ENCODE data around the gene APRT.
A peak's percentile ranks its signal among the peaks of the same experiment; 100 is the strongest.
"Not testable (repeated sequence)": the region's sequence is repeated elsewhere in the genome, so short reads cannot be mapped to it uniquely, and the experiment has no call there.

Gene APRT

GRCh38 chr16:88841521-88842307 lies 30.0 kb upstream of the APRT start:
- no peak for DNase-seq

DNA sequence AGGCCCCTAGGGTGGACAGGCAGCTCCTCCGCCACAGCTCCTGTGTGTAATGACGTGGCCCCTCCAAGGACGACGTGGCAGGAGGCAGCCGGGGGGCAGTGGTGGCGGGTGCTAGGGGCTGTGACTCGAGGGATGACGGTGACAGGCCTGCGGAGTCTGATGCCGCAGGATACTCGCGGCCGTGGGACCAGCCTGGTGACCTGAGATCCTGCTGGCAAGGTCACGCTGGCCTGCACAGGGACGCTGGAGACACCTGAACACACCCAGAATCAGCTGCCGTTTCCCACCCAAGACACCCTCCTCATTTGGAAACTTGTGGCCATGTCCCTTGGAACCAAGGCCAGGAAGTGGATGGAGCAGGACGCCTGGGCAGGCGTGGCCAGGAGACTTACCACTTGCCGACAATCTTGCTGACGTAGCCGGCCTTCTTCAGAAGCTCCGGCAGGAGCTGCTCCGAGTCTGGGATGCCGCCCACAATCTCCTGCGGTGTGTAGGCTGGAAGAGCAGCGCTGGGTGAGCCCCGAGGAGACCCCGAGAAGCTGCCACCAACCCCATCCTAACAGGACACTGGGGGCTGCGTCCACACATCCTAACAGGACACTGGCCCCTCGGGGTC lies 29.0 kb upstream of the APRT start:
- DNase-seq, result no peak

DNA sequence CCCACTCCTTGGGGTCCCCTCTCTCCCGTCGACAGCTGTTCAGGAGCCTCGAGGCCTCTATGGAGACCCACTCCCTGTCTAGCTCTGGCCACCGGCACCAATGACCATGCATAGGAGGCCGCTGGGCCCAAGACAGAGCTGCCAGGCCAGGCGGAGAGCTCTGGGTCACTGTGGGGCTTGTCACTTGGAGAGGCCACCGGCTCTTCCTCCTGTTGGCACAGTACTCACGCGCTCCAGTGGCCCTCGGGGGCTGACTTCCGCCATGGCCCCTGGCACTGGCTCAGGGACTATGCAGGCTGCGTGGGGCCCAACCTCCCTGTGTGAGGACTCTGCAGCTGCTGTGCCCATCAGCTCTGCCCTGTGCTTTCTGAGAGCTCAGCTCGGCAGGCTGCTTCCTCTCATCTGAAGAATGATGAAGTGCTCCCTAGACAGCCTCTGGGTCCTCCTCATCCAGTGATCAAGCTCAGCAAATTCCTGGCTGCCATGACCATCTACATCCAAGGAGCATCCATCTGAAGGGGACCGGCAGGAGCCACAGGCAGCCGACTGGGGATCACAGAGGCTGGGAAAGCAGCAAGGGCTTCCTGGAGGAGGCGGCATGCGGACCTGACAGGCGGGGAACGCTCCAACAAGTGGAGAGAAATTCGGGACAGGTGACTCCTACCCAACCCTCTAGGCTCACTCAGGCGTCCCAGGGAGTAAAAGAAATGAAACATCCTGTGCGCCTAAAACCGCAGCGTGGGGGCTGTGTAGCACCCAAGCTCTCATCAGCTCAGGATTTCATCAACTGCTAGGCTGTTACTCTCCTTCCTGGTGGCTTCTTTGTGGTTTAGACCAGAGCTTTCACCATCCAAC lies 28.2 kb upstream of the APRT start:
- DNase-seq, result no peak

DNA sequence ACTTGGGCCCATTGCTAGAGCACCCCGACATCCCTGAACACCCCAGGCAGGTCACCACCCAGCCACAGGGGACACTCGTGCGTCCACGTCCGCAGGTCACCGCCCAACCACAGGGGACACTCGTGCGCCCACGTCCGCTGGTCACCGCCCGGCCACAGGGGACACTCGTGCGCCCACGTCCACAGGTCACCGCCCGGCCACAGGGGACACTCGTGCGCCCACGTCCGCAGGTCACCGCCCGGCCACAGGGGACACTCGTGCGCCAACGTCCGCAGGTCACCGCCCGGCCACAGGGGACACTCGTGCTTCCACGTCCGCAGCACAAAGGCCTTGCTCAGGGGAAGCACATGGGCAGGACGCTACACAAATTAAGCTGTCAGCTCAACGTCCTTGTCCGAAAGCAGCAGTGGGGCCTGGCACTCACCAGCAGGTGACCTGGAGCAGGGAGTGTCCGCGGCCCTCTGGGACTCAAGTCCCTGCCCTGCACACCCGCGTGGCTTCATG lies 27.4 kb upstream of the APRT start:
- peak in 1 of 2 experiments; percentile 11 for DNase-seq

DNA sequence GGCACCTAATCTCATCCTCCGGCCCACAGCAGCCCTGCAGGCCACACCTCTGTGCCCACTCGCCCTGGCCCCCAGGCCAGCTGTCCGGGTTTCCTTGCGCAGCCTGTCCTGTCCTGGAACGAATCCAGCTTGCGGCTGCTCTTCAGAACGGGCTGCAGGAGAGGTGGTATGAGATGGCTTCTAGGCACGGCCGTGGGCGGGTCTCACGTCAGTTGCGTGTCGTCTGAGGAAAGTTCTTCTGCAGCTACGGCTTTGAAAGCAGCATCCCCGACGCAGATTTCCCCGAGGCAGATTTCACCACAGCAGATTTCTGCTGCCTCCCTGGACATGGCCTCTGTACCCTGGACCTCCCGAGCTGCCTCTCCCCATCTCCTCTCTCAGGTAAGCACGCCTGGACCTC lies 26.8 kb upstream of the APRT start:
- DNase-seq, result no peak

DNA sequence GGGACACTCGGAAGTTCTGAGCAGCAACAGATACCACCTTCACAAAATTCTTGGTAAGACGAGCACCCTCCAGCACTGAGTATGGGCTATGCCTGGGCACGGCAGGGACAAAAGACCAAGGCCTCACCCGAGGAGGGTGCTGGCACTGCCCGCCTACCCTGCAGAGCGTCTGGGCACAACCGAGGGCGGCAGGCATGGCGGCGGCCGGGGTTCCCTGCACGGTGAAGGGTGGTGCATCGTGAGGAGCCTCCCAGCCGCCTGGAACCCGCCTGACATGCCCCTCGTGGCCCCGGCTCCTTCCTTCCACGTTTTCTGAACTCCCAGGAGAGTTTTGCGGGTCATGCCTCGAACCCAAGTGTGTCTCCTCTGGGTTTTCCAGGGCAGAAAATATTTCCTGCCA lies 26.1 kb upstream of the APRT start:
- no peak for DNase-seq

DNA sequence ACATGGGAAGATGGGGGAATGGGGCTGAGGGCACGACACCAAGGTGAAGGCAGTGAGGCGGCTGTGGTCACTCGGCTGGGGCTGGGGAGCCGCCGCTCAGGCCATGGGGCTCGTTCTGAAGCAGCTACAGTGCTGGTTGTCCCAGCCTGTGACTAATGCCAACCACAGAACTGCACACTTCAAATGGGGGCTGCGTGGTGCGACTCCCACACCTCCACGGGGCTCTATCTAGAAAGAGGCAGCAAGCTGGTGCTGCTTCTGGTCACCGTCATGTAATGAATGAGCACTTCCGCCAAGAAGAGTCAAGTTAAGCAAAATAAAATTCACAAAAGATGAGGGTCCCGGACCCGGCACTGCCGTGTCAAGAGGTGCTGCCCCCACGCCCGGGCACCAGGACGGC lies 25.1 kb upstream of the APRT start:
- no peak for DNase-seq

- no peak for DNase-seq
Measured at GRCh38 chr16:88835818-88836217, 24.1 kb upstream of the APRT start.

GRCh38 chr16:88835383-88835782 lies 23.7 kb upstream of the APRT start:
- DNase-seq, result no peak

DNA sequence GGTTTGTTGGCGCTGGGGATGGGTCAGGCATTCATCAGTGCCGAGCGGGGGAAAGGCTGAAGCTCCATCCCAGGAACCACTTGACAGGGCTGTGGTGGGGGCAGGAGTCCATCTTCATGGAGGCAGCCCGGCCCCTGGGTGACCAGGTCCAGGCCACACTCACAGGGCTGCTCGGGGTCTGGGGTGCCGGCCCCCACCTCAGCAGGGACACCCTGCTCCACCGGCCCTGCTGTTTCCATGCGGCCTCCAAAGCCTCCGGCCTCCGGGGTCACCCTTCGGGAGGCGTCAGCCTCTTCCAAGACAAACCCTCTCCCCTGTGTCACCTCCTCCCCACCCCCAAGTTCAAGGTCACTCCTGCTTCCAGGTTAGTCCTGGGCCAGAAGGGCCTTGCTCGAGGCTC lies 22.9 kb upstream of the APRT start:
- DNase-seq, result no peak

DNA sequence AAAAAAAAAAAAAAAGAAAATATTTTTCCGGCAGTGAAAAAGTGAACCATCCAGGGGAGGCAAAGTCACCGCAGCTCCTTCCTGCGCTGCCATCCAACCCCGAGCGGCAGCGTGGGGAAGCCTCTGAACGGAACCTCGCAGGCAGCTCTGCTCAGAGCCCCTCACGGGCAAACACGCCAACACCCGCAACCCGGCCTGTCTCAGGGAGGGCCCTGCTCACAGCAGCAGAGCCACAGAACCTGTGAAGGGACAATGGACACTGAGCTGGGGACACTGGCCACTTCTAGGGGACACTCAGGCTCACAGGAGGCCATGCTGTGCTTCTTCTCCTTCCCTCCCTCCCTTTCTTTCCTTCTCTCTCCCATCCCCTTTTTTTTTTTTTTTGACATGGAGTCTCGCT lies 21.4 kb upstream of the APRT start:
- no peak for DNase-seq

DNA sequence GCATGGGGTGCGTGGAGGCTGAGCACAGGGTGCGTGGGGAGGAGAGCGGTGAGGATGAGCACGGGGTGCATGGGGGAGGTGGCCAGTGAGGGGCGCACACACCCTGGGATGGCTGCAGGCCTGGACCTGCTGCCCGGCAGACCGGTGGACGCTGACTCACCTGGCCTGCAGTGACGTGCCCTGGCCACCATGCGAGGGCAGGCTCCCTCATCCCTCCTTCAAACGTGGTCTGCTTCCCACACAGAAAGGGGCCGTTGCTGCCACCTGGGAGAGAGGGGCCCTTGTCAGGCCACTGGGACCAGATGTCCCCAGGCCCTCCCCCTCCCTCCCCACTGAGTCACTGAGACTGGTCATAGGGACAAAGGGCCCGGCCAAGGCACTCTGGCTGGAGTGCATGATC lies 20.1 kb upstream of the APRT start:
- no peak for DNase-seq

DNA sequence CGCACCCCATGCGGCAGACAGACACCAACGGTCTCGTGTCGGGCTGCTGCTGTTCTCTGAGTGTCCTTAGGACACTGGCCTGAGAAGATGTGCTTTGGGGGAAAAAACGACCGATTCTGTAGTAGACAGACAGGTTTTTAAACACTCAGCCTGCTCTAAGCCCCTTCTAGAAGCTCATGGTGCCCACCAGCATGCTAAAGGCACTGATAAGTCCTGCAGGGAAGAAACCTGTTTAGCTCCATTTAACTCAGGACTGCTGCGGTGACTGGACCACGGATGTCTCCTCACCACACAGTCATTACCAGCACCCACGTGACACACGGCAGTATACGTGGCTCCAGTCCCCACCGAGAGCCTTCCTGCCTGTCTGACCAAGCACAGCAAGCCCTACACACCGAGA lies 19.1 kb upstream of the APRT start:
- DNase-seq, result no peak

DNA sequence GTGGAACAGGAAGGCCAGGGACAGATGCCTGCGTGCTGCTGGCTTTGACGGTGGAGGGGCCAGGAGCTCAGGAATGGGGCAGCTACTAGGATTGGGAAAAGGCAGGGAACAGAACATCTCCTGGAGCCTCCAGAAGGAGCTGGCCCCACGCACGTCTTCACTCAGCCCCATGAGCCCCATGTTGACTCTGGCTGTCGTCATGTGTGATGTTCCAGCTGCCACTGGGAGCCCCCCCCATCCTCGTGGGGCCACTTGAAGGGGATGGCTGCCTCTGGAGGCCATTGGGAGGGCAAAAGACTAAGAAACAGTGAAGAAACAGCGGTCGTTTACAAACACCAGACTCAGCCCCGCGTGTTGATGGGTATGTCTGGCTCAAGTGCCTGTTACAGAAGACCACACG lies 18.5 kb upstream of the APRT start:
- DNase-seq, result no peak

DNA sequence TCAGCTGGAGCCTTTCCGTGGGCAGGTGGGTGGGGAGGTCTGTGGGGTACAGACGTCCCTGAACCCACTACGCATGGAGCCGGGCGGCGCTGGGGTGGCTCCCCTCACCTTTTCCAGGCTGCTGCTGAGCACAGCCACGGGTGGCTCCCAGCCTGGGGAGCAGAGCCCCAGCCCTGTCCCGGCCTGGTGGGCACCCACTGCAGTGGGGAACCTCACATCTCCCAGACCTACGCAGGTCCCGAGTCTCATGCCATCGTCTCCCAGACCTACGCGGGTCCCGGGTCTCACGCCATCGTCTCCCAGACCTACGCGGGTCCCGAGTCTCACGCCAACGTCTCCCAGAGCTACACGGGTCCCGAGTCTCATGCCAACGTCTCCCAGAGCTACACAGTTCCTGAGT lies 17.0 kb upstream of the APRT start:
- no peak for DNase-seq

DNA sequence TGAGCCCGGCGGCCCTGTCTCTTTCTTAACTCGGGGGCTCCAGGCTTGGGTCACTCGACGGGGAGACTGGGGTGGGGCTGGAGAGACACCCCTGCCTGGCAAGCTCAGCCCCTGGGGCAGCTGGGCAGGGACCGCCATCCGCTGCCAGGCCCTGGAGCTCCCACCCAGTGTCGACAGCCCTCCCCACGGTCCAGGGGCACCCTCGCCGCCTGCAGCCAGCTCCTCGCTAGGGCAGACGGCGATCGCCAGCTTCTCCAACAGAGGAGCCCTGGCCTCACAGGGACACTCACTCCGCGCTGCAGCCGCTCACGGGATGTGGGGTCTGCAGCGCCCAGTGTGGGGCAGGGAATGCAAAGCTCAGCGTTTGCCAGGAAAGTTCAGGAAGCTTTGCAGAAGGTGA lies 16.0 kb upstream of the APRT start:
- DNase-seq, result no peak

GRCh38 chr16:88826070-88826840 lies 14.5 kb upstream of the APRT start:
- DNase-seq, result no peak

GRCh38 chr16:88825146-88825545 lies 13.4 kb upstream of the APRT start:
- no peak for DNase-seq

- no peak for DNase-seq
Measured at GRCh38 chr16:88824256-88825077, 12.7 kb upstream of the APRT start.

DNA sequence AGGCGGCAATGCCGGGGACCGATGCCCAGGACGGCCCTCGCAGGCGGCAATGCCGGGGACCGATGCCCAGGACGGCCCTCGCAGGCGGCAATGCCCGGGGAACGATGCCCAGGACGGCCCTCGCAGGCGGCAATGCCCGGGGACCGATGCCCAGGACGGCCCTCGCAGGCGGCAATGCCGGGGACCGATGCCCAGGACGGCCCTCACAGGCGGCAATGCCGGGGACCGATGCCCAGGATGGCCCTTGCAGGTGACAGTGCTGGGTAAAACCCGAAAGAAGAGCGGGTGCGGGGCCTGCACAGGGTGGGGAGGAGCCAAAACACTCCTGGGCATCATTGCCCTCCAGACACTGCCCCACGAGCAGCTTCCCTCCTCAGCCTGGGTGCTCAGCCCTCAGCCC lies 11.9 kb upstream of the APRT start:
- DNase-seq, result not testable (repeated sequence)

GRCh38 chr16:88822281-88823040 lies 10.7 kb upstream of the APRT start:
- DNase-seq, result no peak
